Measurements from ENCODE around the gene PRPF4. TPM values are rescaled to one million over a fixed set of nuclear protein-coding genes. Genes with fewer than 3 reads are reported as not detected.
"Not testable (repeated sequence)": the region's sequence is repeated elsewhere in the genome, so short reads cannot be mapped to it uniquely, and the experiment has no call there.

Gene PRPF4
- 10 to 100 TPM; 13.7 TPM for total RNA-seq
- long read RNA-seq, donor 1, partial matches to known transcripts = 3 of 10 reads
- long read RNA-seq, donor 1, other reads (novel, unspliced or antisense) = 1 of 10 reads
- long read RNA-seq, donor 2, transcript PRPF4-202 (14 exons, 3,212 nt) = major isoform, 14 of 21 reads
- long read RNA-seq, donor 2, partial matches to known transcripts = 2 of 21 reads
- long read RNA-seq, donor 2, other reads (novel, unspliced or antisense) = 2 of 21 reads

DNA sequence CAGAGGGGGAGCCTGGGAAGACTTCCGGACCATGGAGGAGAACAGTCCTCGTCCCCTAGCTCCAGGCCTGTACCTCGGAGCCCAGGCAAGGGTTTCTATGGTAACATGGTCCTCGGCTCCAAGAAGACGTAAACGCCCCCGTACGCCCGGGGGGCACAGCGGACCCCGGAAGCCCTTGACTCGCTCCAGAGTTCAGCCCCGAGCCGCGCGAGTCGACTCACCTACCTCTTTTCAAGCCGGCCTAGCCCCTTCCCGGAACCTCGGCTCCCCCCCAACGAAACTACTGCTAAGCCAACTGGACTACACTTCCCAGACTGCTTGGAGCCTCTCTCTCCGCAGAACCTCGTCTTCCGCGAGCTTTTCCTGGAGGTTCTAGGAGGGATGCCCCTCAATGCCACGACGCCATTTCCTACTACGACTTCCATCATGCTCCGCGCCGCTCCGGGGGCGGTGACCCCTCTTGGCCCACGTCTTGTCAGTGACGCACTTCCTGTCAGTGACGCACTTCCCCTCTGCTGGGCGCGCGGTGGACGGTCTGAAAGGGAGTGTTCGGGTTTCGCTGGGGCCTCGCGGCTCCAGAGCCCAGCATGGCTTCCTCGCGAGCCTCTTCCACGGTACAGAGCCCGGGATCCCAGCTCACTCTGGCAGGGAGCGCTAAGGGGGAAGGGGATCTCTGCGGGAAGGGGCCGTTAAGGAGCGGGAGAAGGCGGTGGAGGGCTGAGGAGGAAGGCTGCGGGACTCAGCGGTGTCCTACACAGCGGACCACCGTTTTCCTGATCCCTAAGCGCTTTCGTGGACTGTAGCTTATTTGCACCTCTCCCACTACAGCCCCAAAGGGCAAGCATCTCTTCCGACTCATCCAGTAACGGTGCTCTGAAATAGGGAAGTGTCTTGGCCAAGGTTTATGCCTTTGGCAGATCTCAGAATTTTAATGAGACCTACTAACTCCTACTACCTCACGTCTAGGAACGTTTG, at the start of gene PRPF4, which contains the start of gene CDC26:
Gene PRPF4 (plus strand): TSS at position 502 of the 975 bp plus-strand sequence. CDS start 86 bp downstream, at position 588.
Gene CDC26 (minus strand): TSS at position 416 of the 975 bp plus-strand sequence. CDS start 3,065 bp downstream, outside the sequence.
- intact Hi-C loops (cut with DNase I) = loop anchor here in 1 of 2 donors (10.0 kb wide), 2 partner anchors 129 to 319 kb away; partner anchors contain the start of gene ALAD
- peak; percentile 99 for DNase-seq (ENCODE audit: low spot score)

- intact Hi-C loops (cut with DNase I) = no loop called here
- DNase-seq (ENCODE audit: low spot score) = no peak
These were observed 48.0 kb upstream of the PRPF4 start for GRCh38 chr9:113227436-113227835.

DNA sequence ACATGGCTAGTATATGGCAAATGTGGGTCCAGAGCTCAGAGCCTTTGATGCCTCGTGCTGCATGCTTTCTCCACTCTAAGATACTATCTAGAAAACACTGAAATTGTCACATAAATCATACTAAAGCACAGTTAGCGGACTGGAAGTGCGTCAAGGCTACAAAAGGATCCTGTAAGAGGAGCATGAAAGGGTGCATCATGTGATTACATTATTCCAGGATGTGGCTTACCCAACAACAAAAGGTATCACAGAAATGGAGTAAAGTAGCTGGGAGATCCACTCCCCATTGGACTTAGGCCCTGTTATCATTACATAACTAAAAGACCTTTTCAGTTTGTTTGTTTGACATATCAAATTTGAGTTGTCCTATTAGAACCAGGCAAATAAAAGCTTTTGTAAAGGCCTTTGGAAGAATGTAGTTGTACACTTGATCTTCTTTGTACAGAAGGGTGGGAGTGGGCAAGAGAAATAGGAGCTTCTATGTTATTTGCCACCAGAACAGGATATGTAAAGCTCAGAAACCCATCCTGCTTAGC, 47.3 kb upstream of the PRPF4 start:
- intact Hi-C loops (cut with DNase I) = no loop called here

GRCh38 chr9:113231701-113232100, 43.8 kb upstream of the PRPF4 start:
- intact Hi-C loops (cut with DNase I) = no loop called here
- no peak for DNase-seq (ENCODE audit: low spot score)

More for the DNA sequence above, 47.3 kb upstream of the PRPF4 start:
- DNase-seq (ENCODE audit: low spot score) = no peak

DNA sequence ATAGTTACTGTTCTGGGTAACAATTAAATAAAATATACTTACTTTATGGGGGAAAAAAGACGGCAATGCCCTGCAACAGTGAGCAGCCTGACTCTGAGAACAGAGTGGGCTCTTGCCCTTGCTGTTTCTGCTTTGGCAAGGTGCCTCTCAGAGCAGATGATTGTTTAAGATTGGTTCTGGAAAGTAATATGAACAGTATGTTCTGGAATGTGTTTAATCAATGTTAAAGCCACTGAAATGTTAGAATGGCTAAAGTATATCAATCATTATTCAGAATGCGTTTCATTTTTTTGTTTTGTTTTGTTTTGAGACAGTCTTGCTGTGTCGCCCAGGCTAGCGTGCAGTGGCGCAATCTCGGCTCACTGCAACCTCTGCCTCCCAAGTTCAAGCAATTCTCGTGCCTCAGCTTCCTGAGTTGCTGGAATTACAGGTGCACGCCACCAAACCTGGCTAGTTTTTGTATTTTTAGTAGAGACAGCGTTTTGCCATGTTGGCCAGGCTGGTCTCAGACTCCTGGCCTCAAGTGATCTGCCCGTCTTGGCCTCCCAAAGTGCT, 39.7 kb upstream of the PRPF4 start:
- intact Hi-C loops (cut with DNase I); DNase-seq (ENCODE audit: low spot score): not testable (repeated sequence)

- intact Hi-C loops (cut with DNase I) = no loop called here
- no peak for DNase-seq (ENCODE audit: low spot score)
These were observed 38.4 kb upstream of the PRPF4 start for GRCh38 chr9:113237026-113237425.

GRCh38 chr9:113238202-113238858, 37.1 kb upstream of the PRPF4 start:
- no peak for DNase-seq (ENCODE audit: low spot score)
- intact Hi-C loops (cut with DNase I) = no loop called here

GRCh38 chr9:113238859-113239232, 36.6 kb upstream of the PRPF4 start:
- no peak for DNase-seq (ENCODE audit: low spot score)
- intact Hi-C loops (cut with DNase I) = no loop called here

GRCh38 chr9:113241161-113241560, 34.3 kb upstream of the PRPF4 start:
- intact Hi-C loops (cut with DNase I) = no loop called here
- DNase-seq (ENCODE audit: low spot score) = no peak

GRCh38 chr9:113244556-113244955, 30.9 kb upstream of the PRPF4 start:
- intact Hi-C loops (cut with DNase I) = no loop called here
- no peak for DNase-seq (ENCODE audit: low spot score)

- intact Hi-C loops (cut with DNase I) = no loop called here
- no peak for DNase-seq (ENCODE audit: low spot score)
These were observed 29.6 kb upstream of the PRPF4 start for GRCh38 chr9:113245894-113246293.

GRCh38 chr9:113246928-113247327, 28.5 kb upstream of the PRPF4 start:
- DNase-seq (ENCODE audit: low spot score) = no peak

GRCh38 chr9:113247640-113248039, 27.8 kb upstream of the PRPF4 start:
- no peak for DNase-seq (ENCODE audit: low spot score)
- intact Hi-C loops (cut with DNase I) = no loop called here

More at GRCh38 chr9:113246928-113247327, 28.5 kb upstream of the PRPF4 start:
- intact Hi-C loops (cut with DNase I) = no loop called here

- intact Hi-C loops (cut with DNase I) = loop anchor here in 1 of 2 donors (2.0 to 5.0 kb wide), 2 partner anchors 69 to 923 kb away; no protein-coding TSS in a partner anchor
- DNase-seq (ENCODE audit: low spot score) = not testable (repeated sequence)
These were observed 25.8 kb upstream of the PRPF4 start for GRCh38 chr9:113249661-113250060.

- DNase-seq (ENCODE audit: low spot score) = no peak
These were observed 24.7 kb upstream of the PRPF4 start for GRCh38 chr9:113250807-113251206.

GRCh38 chr9:113254991-113255390, 20.5 kb upstream of the PRPF4 start:
- DNase-seq (ENCODE audit: low spot score) = no peak
- intact Hi-C loops (cut with DNase I) = loop anchor here in 1 of 2 donors (5.0 kb wide), 1 partner anchor 917 kb away; no protein-coding TSS in a partner anchor

More at GRCh38 chr9:113250807-113251206, 24.7 kb upstream of the PRPF4 start:
- intact Hi-C loops (cut with DNase I) = loop anchor here in 1 of 2 donors (2.0 to 5.0 kb wide), 2 partner anchors 68 to 921 kb away; no protein-coding TSS in a partner anchor

DNA sequence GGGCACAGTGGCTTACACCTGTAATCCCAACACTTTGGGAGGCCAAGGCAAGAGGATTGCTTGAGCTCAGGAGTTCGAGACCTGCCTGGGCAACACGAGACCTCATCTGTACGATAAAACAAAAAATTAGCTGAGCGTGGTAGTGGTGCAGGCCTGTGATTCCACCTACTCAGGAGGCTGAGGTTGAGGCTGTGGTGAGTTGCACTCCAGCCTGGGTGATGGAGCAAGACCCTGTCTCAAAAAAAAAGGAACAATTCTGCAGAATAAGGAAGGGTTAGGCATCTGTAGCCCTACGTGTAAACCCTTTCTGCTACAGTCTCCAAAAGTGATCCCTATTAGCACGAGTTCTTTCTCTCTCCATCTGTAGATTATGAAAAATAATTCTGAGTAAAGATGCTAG, 20.0 kb upstream of the PRPF4 start:
- intact Hi-C loops (cut with DNase I) = no loop called here
- no peak for DNase-seq (ENCODE audit: low spot score)

DNA sequence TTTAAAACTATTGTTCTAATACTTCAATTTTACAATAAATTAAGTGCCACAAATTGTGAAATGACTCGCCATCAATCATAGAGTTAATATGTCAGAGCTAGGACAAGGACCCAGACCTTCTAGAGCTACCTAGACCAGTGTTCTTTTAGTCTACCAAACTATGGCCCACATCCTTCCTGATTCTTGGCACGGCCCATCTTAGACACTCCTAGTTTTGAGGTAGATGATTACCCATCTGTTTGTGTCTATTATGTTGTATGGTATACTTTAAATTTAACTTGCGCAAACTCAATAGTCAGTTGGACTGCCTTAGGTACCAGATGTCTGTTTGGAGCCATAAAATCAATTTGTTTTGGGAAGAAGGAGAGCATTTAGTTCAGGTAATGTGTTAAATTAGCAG, 17.6 kb upstream of the PRPF4 start:
- no peak for DNase-seq (ENCODE audit: low spot score)
- intact Hi-C loops (cut with DNase I) = no loop called here

DNA sequence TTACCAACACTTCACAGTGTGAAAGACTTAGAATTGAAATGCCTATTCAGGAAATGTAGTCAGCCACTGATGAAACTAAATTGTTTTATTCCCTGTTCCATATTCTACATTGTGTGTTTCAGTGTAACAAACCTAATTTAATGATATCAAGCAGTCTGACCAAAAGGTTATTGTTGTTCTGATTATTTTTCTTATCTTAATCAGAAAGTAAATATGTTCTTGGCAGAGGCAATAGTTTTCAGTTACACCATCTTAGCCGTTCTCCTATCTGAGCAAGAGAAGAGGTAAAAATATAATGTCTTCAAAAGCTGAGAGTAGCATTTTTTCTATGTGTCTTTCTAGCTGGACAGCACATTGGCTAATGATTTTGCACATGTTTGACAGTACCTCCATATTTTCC, 17.2 kb upstream of the PRPF4 start:
- intact Hi-C loops (cut with DNase I) = no loop called here
- DNase-seq (ENCODE audit: low spot score) = no peak

Data from posterior vena cava (tissue), 2 donors.